H1 (cell line): Measurements from ENCODE around the gene NAA40. TPM values are rescaled to one million over a fixed set of nuclear protein-coding genes. Genes with fewer than 3 reads are reported as not detected.

ENCODE experiments used
- CHD1 ChIP-seq: IDR thresholded peaks from 2 replicates; pipeline ENCODE4 v1.6.1; 2012; ENCODE audit warnings: low read depth, low read length, improper control_type of control experiment
- NANOG ChIP-seq: IDR thresholded peaks from 2 replicates; pipeline ENCODE4 v1.6.1; 2011; ENCODE audit warnings: low read length, low read depth, mild to moderate bottlenecking, inconsistent platforms; ENCODE audit not compliant: insufficient read depth, poor library complexity, severe bottlenecking
- TBP ChIP-seq: IDR thresholded peaks from 2 replicates; pipeline ENCODE4 v1.6.1; 2011; ENCODE audit warnings: low read depth, low read length, improper control_type of control experiment
- polyA plus RNA-seq, 7 experiments: library from polyadenylated mRNA; depleted of rRNA in 3 of 7; stranded (reverse) in 5 of 7; unstranded in 2 of 7; fragments of >200 nt in 5 of 7; fragments of 200-250 nt in 2 of 7; gene quantifications; 1 replicate in 5 of 7; 2 replicates in 1 of 7; 4 replicates in 1 of 7; pipeline versions ENCODE4 v1.2.1 to v1.2.3, GENCODE V29; 2011 to 2013; ENCODE audit warnings: missing spikeins in 2 of 7, mixed read lengths in 2 of 7
- total RNA-seq: library from RNA; stranded (reverse); fragmentation: NEBNext Ultra II Directional; extraction: Animal tissue kit (Norgen Biotek cat#: 25700); gene quantifications from 2 replicates; pipeline ENCODE4 v1.2.1, GENCODE V29; 2021
- TF ChIP-seq, protein P1 (sequence below): IDR thresholded peaks from 2 replicates; pipeline ENCODE4 v1.6.1; 2011; ENCODE audit warnings: low read depth, mild to moderate bottlenecking, low read length; ENCODE audit not compliant: insufficient read depth

Gene NAA40
- total and polyA plus RNA-seq, 2 of the 8 experiments (the other 6 are each of a cell fraction or from before 2014, with no cell fraction given): 20.0 to 31.1 TPM

DNA sequence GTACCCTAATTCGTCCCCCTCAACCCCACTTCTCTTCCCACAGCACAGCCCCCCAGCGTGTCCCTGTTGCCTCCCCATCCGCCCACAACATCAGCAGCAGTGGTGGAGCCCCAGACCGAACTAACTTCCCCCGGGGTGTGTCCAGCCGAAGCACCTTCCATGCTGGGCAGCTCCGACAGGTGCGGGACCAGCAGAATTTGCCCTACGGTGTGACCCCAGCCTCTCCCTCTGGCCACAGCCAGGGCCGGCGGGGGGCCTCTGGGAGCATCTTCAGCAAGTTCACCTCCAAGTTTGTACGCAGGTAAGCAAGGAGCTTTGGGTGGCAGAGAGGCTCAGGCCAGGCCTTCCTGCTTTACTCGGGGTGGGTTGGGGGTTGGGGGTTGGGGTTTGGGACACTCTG is 34.1 kb upstream of the NAA40 start (continued):
- TF ChIP-seq, protein P1, sequence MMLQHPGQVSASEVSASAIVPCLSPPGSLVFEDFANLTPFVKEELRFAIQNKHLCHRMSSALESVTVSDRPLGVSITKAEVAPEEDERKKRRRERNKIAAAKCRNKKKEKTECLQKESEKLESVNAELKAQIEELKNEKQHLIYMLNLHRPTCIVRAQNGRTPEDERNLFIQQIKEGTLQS: no peak
- no peak for TF ChIP-seq TBP
- TF ChIP-seq NANOG: no peak
- TF ChIP-seq CHD1: no peak
